SK-N-SH treated with all-trans-retinoic acid at 6 μM for 48 hours (cell line): Measurements from ENCODE around the gene GPR156.

Experiments used
- ATAC-seq: fragments of 200-7000 bp; cut with Tn5 transposase; 3 replicates; pipeline ENCODE4 v1.9.1; 2020; ENCODE audit warnings: mild to moderate bottlenecking, moderate library complexity
- ARNTL ChIP-seq: fragments of 450-650 bp; formaldehyde crosslinking; IDR thresholded peaks from 2 replicates; pipeline ENCODE4 v1.5.0; 2020; ENCODE audit warnings: low read depth, mild to moderate bottlenecking, moderate library complexity, borderline replicate concordance
- BACH2 ChIP-seq: fragments of 250-450 bp; sonication (Bioruptor Pico); IDR thresholded peaks from 2 replicates; pipeline ENCODE4 v1.9.0; 2021; ENCODE audit warnings: mild to moderate bottlenecking, borderline replicate concordance
- CSDC2 ChIP-seq: fragments of 250-450 bp; sonication (Bioruptor Pico); IDR thresholded peaks from 2 replicates; pipeline ENCODE4 v1.5.0; 2020; ENCODE audit warnings: mild to moderate bottlenecking, moderate library complexity
- ESRRG ChIP-seq: fragments of 250-450 bp; sonication (Bioruptor Pico); IDR thresholded peaks from 2 replicates; pipeline ENCODE4 v1.6.1; 2021; ENCODE audit warnings: mild to moderate bottlenecking
- GLIS3 ChIP-seq: fragments of 250-450 bp; sonication (Bioruptor Pico); IDR thresholded peaks from 2 replicates; pipeline ENCODE4 v1.5.0; 2020; ENCODE audit warnings: mild to moderate bottlenecking, moderate library complexity
- ISL1 ChIP-seq: fragments of 250-450 bp; sonication (Bioruptor Pico); IDR thresholded peaks from 2 replicates; pipeline ENCODE4 v2.1.2; 2022; ENCODE audit warnings: mild to moderate bottlenecking, moderate library complexity
- OSR1 ChIP-seq: fragments of 250-450 bp; sonication (Bioruptor Pico); IDR thresholded peaks from 2 replicates; pipeline ENCODE4 v1.8.0; 2022; ENCODE audit warnings: moderate library complexity, mild to moderate bottlenecking, inconsistent platforms
- PPARA ChIP-seq: fragments of 250-450 bp; sonication (Bioruptor Pico); IDR thresholded peaks from 2 replicates; pipeline ENCODE4 v1.5.0; 2020; ENCODE audit warnings: mild to moderate bottlenecking, borderline replicate concordance
- RARB ChIP-seq: fragments of 250-450 bp; sonication (Bioruptor Pico); IDR thresholded peaks from 2 replicates; pipeline ENCODE4 v1.8.0; 2021; ENCODE audit warnings: mild to moderate bottlenecking, moderate library complexity
- SNAI2 ChIP-seq: fragments of 250-450 bp; sonication (Bioruptor Pico); IDR thresholded peaks from 2 replicates; pipeline ENCODE4 v1.5.0; 2020; ENCODE audit warnings: mild to moderate bottlenecking, moderate library complexity
- TCF4 ChIP-seq: fragments of 250-450 bp; sonication (Bioruptor Pico); IDR thresholded peaks from 2 replicates; pipeline ENCODE4 v1.8.0; 2021; ENCODE audit warnings: mild to moderate bottlenecking, moderate library complexity, borderline replicate concordance
- TOX ChIP-seq: fragments of 250-450 bp; sonication (Bioruptor Pico); IDR thresholded peaks from 2 replicates; pipeline ENCODE4 v1.8.0; 2021; ENCODE audit warnings: mild to moderate bottlenecking, moderate library complexity, borderline replicate concordance
- TSHZ2 ChIP-seq: fragments of 250-450 bp; sonication (Bioruptor Pico); IDR thresholded peaks from 2 replicates; pipeline ENCODE4 v1.5.0; 2020; ENCODE audit warnings: mild to moderate bottlenecking, moderate library complexity
- ZC3H10 ChIP-seq: fragments of 250-450 bp; sonication (Bioruptor Pico); IDR thresholded peaks from 2 replicates; pipeline ENCODE4 v1.5.1; 2021; ENCODE audit warnings: mild to moderate bottlenecking, moderate library complexity
- ZFP3 ChIP-seq: fragments of 250-450 bp; sonication (Bioruptor Pico); IDR thresholded peaks from 2 replicates; pipeline ENCODE4 v1.5.0; 2020; ENCODE audit warnings: mild to moderate bottlenecking, moderate library complexity
- ZFP30 ChIP-seq: fragments of 450-650 bp; formaldehyde crosslinking; IDR thresholded peaks from 2 replicates; pipeline ENCODE4 v1.5.0; 2022; ENCODE audit warnings: mild to moderate bottlenecking, moderate library complexity
- ZNF565 ChIP-seq: fragments of 450-650 bp; formaldehyde crosslinking; conservative IDR thresholded peaks from 2 replicates; pipeline ENCODE4 v1.5.0; 2020; ENCODE audit warnings: low read depth, mild to moderate bottlenecking, moderate library complexity
- ZNF70 ChIP-seq: fragments of 450-650 bp; formaldehyde crosslinking; IDR thresholded peaks from 2 replicates; pipeline ENCODE4 v1.5.0; 2020; ENCODE audit warnings: mild to moderate bottlenecking, moderate library complexity
- ZNF8 ChIP-seq: fragments of 450-650 bp; formaldehyde crosslinking; IDR thresholded peaks from 2 replicates; pipeline ENCODE4 v1.5.0; 2020; ENCODE audit warnings: mild to moderate bottlenecking, moderate library complexity
- TF ChIP-seq, protein P1 (sequence below): fragments of 250-450 bp; sonication (Bioruptor Pico); IDR thresholded peaks from 2 replicates; pipeline ENCODE4 v1.5.1; 2020; ENCODE audit warnings: low read depth, mild to moderate bottlenecking, moderate library complexity
- TF ChIP-seq, protein P2 (sequence below): fragments of 250-450 bp; sonication (Bioruptor Pico); IDR thresholded peaks from 2 replicates; pipeline ENCODE4 v1.8.0; 2021; ENCODE audit warnings: low read depth, mild to moderate bottlenecking, moderate library complexity, borderline replicate concordance
- TF ChIP-seq, protein P3 (sequence below): fragments of 250-450 bp; sonication (Bioruptor Pico); IDR thresholded peaks from 2 replicates; pipeline ENCODE4 v1.8.0; 2020; ENCODE audit warnings: mild to moderate bottlenecking, moderate library complexity, borderline replicate concordance

GPR156 gene

GRCh38 chr3:120139140-120139539 lies 145.9 kb downstream of the GPR156 start (continued):
- TF ChIP-seq BACH2 (CRISPR knock-in tag) = no peak
- TF ChIP-seq ZNF8 (CRISPR knock-in tag) = no peak
- no peak for TF ChIP-seq ZC3H10 (CRISPR knock-in tag)
- TF ChIP-seq SNAI2 (CRISPR knock-in tag) = no peak

GRCh38 chr3:120137548-120137947 lies 147.5 kb downstream of the GPR156 start:
- TF ChIP-seq BACH2 (CRISPR knock-in tag) (no peak), ZNF565 (no peak), ISL1 (CRISPR knock-in tag) (no peak), ZC3H10 (CRISPR knock-in tag) (no peak), ZNF70 (CRISPR knock-in tag) (no peak)
- TF ChIP-seq, protein P1, sequence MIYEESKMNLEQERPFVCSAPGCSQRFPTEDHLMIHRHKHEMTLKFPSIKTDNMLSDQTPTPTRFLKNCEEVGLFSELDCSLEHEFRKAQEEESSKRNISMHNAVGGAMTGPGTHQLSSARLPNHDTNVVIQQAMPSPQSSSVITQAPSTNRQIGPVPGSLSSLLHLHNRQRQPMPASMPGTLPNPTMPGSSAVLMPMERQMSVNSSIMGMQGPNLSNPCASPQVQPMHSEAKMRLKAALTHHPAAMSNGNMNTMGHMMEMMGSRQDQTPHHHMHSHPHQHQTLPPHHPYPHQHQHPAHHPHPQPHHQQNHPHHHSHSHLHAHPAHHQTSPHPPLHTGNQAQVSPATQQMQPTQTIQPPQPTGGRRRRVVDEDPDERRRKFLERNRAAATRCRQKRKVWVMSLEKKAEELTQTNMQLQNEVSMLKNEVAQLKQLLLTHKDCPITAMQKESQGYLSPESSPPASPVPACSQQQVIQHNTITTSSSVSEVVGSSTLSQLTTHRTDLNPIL (CRISPR knock-in tag) = no peak
- TF ChIP-seq, protein P2, sequence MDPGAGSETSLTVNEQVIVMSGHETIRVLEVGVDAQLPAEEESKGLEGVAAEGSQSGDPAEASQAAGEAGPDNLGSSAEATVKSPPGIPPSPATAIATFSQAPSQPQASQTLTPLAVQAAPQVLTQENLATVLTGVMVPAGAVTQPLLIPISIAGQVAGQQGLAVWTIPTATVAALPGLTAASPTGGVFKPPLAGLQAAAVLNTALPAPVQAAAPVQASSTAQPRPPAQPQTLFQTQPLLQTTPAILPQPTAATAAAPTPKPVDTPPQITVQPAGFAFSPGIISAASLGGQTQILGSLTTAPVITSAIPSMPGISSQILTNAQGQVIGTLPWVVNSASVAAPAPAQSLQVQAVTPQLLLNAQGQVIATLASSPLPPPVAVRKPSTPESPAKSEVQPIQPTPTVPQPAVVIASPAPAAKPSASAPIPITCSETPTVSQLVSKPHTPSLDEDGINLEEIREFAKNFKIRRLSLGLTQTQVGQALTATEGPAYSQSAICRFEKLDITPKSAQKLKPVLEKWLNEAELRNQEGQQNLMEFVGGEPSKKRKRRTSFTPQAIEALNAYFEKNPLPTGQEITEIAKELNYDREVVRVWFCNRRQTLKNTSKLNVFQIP = no peak
- TF ChIP-seq, all 23 proteins: peak for 0
- ATAC-seq = no peak

DNA sequence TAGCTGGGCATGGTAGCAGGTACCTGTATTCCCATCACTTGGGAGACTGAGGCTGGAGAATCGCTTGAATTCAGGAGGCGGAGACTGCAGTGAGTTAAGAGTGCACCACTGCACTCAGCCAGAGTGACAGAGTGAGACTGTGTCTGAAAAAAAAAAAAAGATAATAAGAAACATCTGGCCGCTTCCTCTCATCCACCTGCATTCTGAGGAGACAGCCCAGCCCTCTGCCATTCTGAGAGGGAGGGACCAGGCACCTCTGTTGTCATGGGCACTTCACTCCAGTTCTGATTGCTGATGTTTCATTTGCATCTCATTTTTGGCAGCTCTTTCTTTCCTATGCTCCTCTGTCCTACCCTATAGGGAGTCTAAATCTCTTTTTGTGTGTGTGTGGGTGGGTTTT lies 154.4 kb downstream of the GPR156 start:
- ATAC-seq = peak; percentile 35; the same call in 2 of the 3 replicates
- TF ChIP-seq TCF4 = no peak
- no peak for TF ChIP-seq PPARA (CRISPR knock-in tag)
- no peak for TF ChIP-seq ESRRG
- TF ChIP-seq, protein P3, sequence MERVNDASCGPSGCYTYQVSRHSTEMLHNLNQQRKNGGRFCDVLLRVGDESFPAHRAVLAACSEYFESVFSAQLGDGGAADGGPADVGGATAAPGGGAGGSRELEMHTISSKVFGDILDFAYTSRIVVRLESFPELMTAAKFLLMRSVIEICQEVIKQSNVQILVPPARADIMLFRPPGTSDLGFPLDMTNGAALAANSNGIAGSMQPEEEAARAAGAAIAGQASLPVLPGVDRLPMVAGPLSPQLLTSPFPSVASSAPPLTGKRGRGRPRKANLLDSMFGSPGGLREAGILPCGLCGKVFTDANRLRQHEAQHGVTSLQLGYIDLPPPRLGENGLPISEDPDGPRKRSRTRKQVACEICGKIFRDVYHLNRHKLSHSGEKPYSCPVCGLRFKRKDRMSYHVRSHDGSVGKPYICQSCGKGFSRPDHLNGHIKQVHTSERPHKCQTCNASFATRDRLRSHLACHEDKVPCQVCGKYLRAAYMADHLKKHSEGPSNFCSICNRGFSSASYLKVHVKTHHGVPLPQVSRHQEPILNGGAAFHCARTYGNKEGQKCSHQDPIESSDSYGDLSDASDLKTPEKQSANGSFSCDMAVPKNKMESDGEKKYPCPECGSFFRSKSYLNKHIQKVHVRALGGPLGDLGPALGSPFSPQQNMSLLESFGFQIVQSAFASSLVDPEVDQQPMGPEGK (CRISPR knock-in tag) = no peak
- no peak for TF ChIP-seq RARB (CRISPR knock-in tag)
- no peak for TF ChIP-seq GLIS3
- no peak for TF ChIP-seq ZC3H10 (CRISPR knock-in tag)
- TF ChIP-seq, protein P1 (CRISPR knock-in tag) = no peak
- TF ChIP-seq ZFP30 (CRISPR knock-in tag) = no peak
- TF ChIP-seq OSR1 = no peak
- TF ChIP-seq ZFP3 (CRISPR knock-in tag) = no peak
- no peak for TF ChIP-seq CSDC2
- TF ChIP-seq TSHZ2 (CRISPR knock-in tag) = no peak
- no peak for TF ChIP-seq ZNF70 (CRISPR knock-in tag)
- TF ChIP-seq BACH2 (CRISPR knock-in tag) = no peak
- TF ChIP-seq ZNF565 = no peak
- TF ChIP-seq ARNTL (CRISPR knock-in tag) = no peak
- no peak for TF ChIP-seq SNAI2 (CRISPR knock-in tag)
- no peak for TF ChIP-seq TOX
- TF ChIP-seq ISL1 (CRISPR knock-in tag) = no peak
